ENCODE measurements around the gene HK2.

DNA sequence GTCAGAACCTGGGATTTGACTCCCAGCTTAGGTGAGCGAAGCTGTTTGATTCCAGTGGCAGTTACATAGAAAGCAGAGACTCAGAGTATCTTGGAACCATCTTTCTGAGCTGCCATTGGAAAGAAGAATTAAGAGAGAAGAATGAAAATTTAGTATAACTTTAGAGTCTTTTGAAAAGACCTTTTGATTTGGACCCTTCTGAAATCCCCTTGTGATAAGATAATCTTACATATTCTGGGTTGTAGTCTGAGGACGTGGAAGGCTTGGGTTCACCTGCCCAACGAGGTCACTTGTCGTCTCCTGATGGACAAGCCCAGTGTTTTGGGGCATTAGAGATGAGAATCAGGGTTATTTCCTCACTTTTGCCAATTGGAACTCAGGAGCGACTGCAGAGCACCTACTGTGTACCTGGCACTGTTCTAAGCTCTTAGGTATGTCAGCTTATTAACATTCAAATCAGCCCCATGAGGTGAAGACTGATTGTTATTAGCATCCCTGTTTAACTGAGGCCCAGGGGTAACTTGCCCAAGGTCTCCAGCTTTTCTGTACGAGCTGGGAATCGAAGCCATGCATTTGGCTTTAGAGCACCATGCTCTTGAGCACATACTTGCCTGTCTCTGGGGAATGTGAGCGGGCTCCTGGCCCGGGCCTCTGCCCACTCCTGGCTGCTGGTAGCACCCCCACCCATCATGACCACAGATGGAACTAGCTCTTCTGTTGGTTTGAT is 2.9 kb downstream of the HK2 start:
- no peak; the same call in 1 of the 2 replicates for TF ChIP-seq CTCF (IDR thresholded peaks at IDR 0.05; ENCODE audit: low read length)
- no peak for TF ChIP-seq EZH2 (IDR thresholded peaks at IDR 0.05; ENCODE audit: borderline replicate concordance, low read length)
